Measurements from ENCODE around the gene KRTAP5-3. TPM values are rescaled to one million over a fixed set of nuclear protein-coding genes. Genes with fewer than 3 reads are reported as not detected.

The KRTAP5-3 gene
- total and polyA plus RNA-seq, 2 of the 13 experiments (the other 11 are each of a cell fraction or from before 2014, with no cell fraction given): not detected

DNA sequence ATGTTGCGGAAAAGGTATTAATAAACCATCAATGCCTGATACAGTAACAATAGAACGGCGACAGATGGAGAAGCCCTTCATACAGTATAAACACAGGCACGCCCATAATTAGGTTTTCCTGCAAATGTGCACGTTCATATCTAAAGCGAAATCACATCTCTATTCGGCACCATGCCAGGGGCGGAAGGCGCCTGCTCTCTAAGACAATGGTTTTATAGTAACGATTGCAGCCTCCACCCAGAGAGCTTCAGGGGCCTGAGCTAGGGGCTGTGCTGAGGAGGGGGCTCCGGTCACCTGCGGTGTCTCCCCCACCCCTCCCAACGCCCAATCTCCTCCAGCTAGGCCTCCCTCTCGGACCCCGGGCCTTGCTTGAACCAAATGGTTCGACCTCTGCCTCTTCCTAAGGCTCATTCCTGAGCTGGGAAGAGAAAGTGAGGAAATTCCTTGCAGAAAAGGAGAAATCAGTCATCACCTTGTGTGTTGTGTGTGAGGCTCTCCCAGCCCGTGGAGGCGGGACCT lies 30.9 kb upstream of the KRTAP5-3 start:
- no TSS peak for BruUV-seq (replicated peaks)
- ATAC-seq (no peak), FAIRE-seq (no peak), DNase-seq (ENCODE audit: low spot score) (no peak)
- H3K79me2 ChIP-seq (ENCODE audit: insufficient read depth, low read length): no peaks in the 10 kb centered on the region
- H3K4me3 ChIP-seq (replicated peaks in 1 of 3; ENCODE audit: insufficient read depth in 1 of 3, low read depth in 2 of 3, low read length in 3 of 3): no peak overlapping the region
- H3K9ac ChIP-seq (ENCODE audit: insufficient read depth, low read depth, low read length): no peak overlapping the region
- H3K4me1 ChIP-seq (ENCODE audit: insufficient read depth, low read length): no peaks in the 10 kb centered on the region
- ChIA-PET CTCF (ENCODE audit: low intra/inter-chr PET ratio, low total read pairs) (interaction anchor here (1.4 to 1.5 kb wide), 2 partner anchors 512 to 517 kb away, joined by 6 to 10 read pairs; no protein-coding TSS in a partner anchor), POLR2A (no interaction called here)
- H2AFZ ChIP-seq (ENCODE audit: low read length): no peak overlapping the region
- 54% methylated on average over 12 of the region's 18 CpGs for WGBS (ENCODE audit: low lambda C conversion rate)
- TF ChIP-seq, protein P1, sequence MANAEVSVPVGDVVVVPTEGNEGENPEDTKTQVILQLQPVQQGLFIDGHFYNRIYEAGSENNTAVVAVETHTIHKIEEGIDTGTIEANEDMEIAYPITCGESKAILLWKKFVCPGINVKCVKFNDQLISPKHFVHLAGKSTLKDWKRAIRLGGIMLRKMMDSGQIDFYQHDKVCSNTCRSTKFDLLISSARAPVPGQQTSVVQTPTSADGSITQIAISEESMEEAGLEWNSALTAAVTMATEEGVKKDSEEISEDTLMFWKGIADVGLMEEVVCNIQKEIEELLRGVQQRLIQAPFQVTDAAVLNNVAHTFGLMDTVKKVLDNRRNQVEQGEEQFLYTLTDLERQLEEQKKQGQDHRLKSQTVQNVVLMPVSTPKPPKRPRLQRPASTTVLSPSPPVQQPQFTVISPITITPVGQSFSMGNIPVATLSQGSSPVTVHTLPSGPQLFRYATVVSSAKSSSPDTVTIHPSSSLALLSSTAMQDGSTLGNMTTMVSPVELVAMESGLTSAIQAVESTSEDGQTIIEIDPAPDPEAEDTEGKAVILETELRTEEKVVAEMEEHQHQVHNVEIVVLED (CRISPR knock-in tag; IDR thresholded peaks at IDR 0.05; ENCODE audit: borderline replicate concordance): no peak
- TF ChIP-seq, protein P2, sequence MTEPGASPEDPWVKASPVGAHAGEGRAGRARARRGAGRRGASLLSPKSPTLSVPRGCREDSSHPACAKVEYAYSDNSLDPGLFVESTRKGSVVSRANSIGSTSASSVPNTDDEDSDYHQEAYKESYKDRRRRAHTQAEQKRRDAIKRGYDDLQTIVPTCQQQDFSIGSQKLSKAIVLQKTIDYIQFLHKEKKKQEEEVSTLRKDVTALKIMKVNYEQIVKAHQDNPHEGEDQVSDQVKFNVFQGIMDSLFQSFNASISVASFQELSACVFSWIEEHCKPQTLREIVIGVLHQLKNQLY (CRISPR knock-in tag; IDR thresholded peaks at IDR 0.05): no peak
- no peaks in the 10 kb centered on the region for H4K20me1 ChIP-seq (ENCODE audit: insufficient read depth, low read length)
- H3K4me2 ChIP-seq (ENCODE audit: low read depth, low read length): no peak overlapping the region
- peaks cover 4 to 55% of the 10 kb centered on the region in 2 experiments for H3K27me3 ChIP-seq (ENCODE audit: control insufficient read depth in 1 of 2, insufficient read depth in 2 of 2, low read length in 2 of 2)
- no peaks in the 10 kb centered on the region for H3K9me3 ChIP-seq (ENCODE audit: low read length)
- no peaks in the 10 kb centered on the region for H3K36me3 ChIP-seq (replicated peaks in 1 of 2; ENCODE audit: control insufficient read depth in 1 of 2, insufficient read depth in 2 of 2, low read length in 2 of 2)
- intact Hi-C loops (cut with micrococcal nuclease; ENCODE audit: unreplicated experiment): no loop called here
- in situ Hi-C loops (cut with HindIII; ENCODE audit: extremely low pct_ligation_motif_present, low pct_unique_long_range_greater_than_20kb): no loop called here
- no peak overlapping the region for H3K27ac ChIP-seq (ENCODE audit: extremely low read length, insufficient read depth, low read length)

DNA sequence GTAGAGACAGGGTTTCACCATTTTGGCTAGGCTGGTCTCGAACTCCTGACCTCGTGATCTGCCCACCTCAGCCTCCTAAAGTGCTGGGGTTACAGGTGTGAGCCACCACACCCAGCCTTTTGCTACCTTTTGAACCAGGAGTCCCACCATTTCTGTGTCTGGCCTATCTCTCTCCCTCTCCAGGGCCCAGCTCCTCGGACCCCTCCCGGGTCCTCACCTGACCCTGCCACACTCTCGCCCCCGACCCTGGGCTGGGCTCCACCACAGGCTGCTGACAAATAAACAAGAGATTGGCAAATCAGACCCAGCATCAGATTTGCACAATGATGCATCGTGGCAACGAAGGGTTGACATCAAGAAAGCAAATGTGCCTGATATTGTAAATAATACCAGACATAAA lies 30.1 kb upstream of the KRTAP5-3 start:
- Histone ChIP-seq H2AFZ (ENCODE audit: low read length) (no peak overlapping the region), H3K4me3 (replicated peaks in 1 of 3; ENCODE audit: insufficient read depth in 1 of 3, low read depth in 2 of 3, low read length in 3 of 3) (no peak overlapping the region), H3K36me3 (replicated peaks in 1 of 2; ENCODE audit: control insufficient read depth in 1 of 2, insufficient read depth in 2 of 2, low read length in 2 of 2) (no peaks in the 10 kb centered on the region), H3K9ac (ENCODE audit: insufficient read depth, low read depth, low read length) (no peak overlapping the region), H3K4me2 (ENCODE audit: low read depth, low read length) (no peak overlapping the region), H3K79me2 (ENCODE audit: insufficient read depth, low read length) (no peaks in the 10 kb centered on the region), H3K4me1 (ENCODE audit: insufficient read depth, low read length) (no peaks in the 10 kb centered on the region), H3K27me3 (ENCODE audit: control insufficient read depth in 1 of 2, insufficient read depth in 2 of 2, low read length in 2 of 2) (peaks cover 4 to 58% of the 10 kb centered on the region in 2 experiments), H3K9me3 (ENCODE audit: low read length) (no peaks in the 10 kb centered on the region), H3K27ac (ENCODE audit: extremely low read length, insufficient read depth, low read length) (no peak overlapping the region), H4K20me1 (ENCODE audit: insufficient read depth, low read length) (no peaks in the 10 kb centered on the region)
- no peak for FAIRE-seq
- intact Hi-C loops (cut with micrococcal nuclease; ENCODE audit: unreplicated experiment): no loop called here
- ATAC-seq: no peak
- POLR2A ChIA-PET: no interaction called here
- WGBS (ENCODE audit: low lambda C conversion rate): 31% methylated on average over 7 of the region's 8 CpGs
- CTCF ChIA-PET (ENCODE audit: low intra/inter-chr PET ratio, low total read pairs): no interaction called here
- DNase-seq (ENCODE audit: low spot score): no peak
- in situ Hi-C loops (cut with HindIII; ENCODE audit: extremely low pct_ligation_motif_present, low pct_unique_long_range_greater_than_20kb): no loop called here
- BruUV-seq (replicated peaks): no TSS peak
- TF ChIP-seq FOXA1 (IDR thresholded peaks at IDR 0.05): no peak
- no peak for TF ChIP-seq FOXA1 (CRISPR knock-in tag; IDR thresholded peaks at IDR 0.05)
- TF ChIP-seq, protein P3, sequence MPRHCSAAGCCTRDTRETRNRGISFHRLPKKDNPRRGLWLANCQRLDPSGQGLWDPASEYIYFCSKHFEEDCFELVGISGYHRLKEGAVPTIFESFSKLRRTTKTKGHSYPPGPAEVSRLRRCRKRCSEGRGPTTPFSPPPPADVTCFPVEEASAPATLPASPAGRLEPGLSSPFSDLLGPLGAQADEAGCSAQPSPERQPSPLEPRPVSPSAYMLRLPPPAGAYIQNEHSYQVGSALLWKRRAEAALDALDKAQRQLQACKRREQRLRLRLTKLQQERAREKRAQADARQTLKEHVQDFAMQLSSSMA (CRISPR knock-in tag; IDR thresholded peaks at IDR 0.05): no peak
- no peak for TF ChIP-seq TAF1 (CRISPR knock-in tag; IDR thresholded peaks at IDR 0.05)
- no peak for TF ChIP-seq MBD4 (IDR thresholded peaks at IDR 0.05; ENCODE audit: borderline replicate concordance, low read length)
- no peak for TF ChIP-seq PAX8 (CRISPR knock-in tag; IDR thresholded peaks at IDR 0.05; ENCODE audit: borderline replicate concordance)
- TF ChIP-seq ZNF431 (CRISPR knock-in tag; IDR thresholded peaks at IDR 0.05; ENCODE audit: borderline replicate concordance, low read depth): no peak
- TF ChIP-seq FOSL1 (CRISPR knock-in tag; IDR thresholded peaks at IDR 0.05; ENCODE audit: borderline replicate concordance): no peak
- TF ChIP-seq ZNF557 (CRISPR knock-in tag; IDR thresholded peaks at IDR 0.05): no peak
- TF ChIP-seq, protein P4, sequence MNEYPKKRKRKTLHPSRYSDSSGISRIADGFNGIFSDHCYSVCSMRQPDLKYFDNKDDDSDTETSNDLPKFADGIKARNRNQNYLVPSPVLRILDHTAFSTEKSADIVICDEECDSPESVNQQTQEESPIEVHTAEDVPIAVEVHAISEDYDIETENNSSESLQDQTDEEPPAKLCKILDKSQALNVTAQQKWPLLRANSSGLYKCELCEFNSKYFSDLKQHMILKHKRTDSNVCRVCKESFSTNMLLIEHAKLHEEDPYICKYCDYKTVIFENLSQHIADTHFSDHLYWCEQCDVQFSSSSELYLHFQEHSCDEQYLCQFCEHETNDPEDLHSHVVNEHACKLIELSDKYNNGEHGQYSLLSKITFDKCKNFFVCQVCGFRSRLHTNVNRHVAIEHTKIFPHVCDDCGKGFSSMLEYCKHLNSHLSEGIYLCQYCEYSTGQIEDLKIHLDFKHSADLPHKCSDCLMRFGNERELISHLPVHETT (CRISPR knock-in tag; conservative IDR thresholded peaks at IDR 0.05): no peak
- TF ChIP-seq ZNF879 (CRISPR knock-in tag; IDR thresholded peaks at IDR 0.05): no peak
